GM12873 (cell line): ENCODE measurements around the gene DHDH.

ENCODE experiments used
- TF ChIP-seq, protein P1 (sequence below): IDR thresholded peaks from 2 replicates; pipeline ENCODE4 v1.5.1; 2012; ENCODE audit warnings: low read depth, mild to moderate bottlenecking, moderate library complexity, low read length, control low read depth; ENCODE audit not compliant: insufficient read depth; ENCODE audit errors: missing control alignments

Gene DHDH

GRCh38 chr19:48899781-48900476 lies 33.6 kb upstream of the DHDH start, which contains the start of gene NUCB1:
TSS of gene NUCB1 (plus strand) at chr19:48900312. CDS start at chr19:48900797, 485 bp downstream.
- TF ChIP-seq, protein P1, sequence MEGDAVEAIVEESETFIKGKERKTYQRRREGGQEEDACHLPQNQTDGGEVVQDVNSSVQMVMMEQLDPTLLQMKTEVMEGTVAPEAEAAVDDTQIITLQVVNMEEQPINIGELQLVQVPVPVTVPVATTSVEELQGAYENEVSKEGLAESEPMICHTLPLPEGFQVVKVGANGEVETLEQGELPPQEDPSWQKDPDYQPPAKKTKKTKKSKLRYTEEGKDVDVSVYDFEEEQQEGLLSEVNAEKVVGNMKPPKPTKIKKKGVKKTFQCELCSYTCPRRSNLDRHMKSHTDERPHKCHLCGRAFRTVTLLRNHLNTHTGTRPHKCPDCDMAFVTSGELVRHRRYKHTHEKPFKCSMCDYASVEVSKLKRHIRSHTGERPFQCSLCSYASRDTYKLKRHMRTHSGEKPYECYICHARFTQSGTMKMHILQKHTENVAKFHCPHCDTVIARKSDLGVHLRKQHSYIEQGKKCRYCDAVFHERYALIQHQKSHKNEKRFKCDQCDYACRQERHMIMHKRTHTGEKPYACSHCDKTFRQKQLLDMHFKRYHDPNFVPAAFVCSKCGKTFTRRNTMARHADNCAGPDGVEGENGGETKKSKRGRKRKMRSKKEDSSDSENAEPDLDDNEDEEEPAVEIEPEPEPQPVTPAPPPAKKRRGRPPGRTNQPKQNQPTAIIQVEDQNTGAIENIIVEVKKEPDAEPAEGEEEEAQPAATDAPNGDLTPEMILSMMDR: peak; percentile 1

DNA sequence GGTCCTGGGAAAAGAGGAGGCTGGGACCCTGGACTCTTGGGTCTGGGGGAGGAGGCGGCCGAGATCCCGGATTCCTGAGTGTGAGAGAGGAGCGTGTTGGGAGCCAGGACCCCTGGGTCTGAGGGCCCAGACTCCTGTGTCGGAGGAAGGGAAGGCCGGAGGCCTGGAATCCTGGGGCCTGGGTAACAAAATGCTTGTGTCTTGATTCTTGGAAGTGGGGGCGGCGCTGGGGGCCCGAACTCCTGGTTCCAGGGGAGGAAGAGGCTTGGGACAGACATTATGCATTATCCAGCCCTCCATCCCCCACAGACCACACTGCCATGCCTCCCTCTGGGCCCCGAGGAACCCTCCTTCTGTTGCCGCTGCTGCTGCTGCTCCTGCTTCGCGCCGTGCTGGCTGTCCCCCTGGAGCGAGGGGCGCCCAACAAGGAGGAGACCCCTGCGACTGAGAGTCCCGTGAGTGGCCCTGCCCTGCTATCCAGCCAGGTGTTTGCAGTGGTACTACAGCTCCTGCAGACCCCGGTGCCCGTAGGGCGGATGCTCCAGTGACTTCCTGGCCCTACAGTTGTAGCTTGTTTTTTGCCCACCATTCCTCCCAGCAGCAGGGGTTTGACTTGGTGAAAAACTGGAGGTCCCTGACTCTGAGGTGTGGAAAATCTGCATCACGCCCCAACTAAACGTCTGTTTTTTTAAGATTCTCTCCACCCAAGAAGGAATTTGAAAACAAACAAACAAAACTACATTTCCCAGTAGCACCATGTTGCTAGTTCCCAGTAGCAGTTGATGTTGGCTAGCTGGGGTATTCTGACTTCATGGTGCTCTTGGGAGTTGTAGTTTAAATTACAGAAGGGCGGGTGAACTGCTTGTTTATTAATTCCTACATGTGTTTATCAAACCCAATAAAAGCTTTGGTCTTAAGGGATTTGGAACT lies 32.8 kb upstream of the DHDH start:
- TF ChIP-seq, protein P1: no peak

DNA sequence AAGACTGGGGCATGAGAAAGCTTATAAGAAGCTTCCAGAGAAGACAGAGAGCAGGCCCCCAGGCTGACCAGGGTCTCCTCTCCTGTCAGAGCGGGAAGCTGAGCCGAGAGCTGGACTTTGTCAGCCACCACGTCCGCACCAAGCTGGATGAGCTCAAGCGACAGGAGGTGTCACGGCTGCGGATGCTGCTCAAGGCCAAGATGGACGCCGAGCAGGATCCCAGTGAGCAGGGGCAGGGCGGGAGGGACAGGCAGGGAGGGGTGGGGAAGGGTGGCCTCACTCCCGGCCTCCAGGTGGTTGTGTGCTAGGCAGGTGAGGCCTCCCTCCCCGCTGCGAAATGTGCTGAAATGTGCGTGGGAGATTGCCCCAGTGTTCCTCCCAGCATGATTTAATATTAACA lies 27.8 kb upstream of the DHDH start:
- TF ChIP-seq, protein P1: no peak

- TF ChIP-seq, protein P1: no peak
These were observed 27.2 kb upstream of the DHDH start for GRCh38 chr19:48906324-48906723.

DNA sequence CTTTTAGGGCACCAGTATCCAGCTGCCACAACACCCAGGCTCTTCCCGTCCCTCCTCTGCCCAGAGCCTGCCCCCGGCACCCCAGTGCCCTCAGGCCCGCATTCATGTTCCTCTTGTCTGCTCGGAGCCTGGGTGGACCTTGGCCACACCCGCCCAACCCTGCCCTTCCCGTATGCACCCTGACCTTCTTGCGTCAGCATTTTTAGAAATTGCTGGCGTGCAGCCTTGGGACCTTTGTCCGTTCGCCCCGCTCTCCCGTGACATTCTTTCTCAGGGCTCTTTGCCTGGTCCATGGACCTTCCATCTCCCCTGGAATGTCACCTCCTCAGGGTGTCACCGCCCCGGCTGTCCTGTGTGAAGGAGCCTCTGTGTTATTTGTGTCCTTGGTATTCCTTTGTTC lies 25.8 kb upstream of the DHDH start:
- TF ChIP-seq, protein P1: no peak

DNA sequence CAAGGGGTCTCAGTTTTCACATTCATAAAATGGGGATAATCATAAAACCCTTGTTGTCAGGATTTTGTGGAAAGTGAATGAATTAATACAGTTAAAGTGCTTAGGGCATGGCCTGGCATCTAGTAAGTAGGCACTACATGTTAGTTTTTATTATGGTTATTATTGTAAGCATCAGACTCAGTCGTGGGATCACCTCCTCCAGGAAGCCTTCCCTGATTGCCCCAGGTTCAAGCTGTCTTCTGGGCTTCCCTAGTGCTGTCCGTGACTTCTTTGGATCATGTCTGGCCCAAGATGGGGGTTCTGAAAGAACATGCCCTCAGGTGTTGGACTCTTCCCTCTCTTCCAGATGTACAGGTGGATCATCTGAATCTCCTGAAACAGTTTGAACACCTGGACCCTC lies 22.7 kb upstream of the DHDH start:
- TF ChIP-seq, protein P1: no peak
